BE2C (cell line): ENCODE data around the gene C11orf21.

Experiments used
- DNase-seq: peaks from one replicate; pipeline ENCODE4 v3.0.0-alpha.2; 2020
- H3K27me3 ChIP-seq: fragments of 250-450 bp; sonication (Bioruptor Pico); 2 replicates; pipeline ENCODE4 v1.5.1; 2020; ENCODE audit warnings: mild to moderate bottlenecking
- H3K36me3 ChIP-seq: fragments of 250-450 bp; sonication (Bioruptor Pico); 2 replicates; pipeline ENCODE4 v1.5.1; 2020; ENCODE audit warnings: mild to moderate bottlenecking
- H3K4me1 ChIP-seq: fragments of 250-450 bp; sonication (Bioruptor Pico); 2 replicates; pipeline ENCODE4 v1.5.1; 2020
- H3K4me3 ChIP-seq: 2 replicates; pipeline ENCODE4 v1.5.1; 2011; ENCODE audit warnings: low read depth, low read length
- H3K9me3 ChIP-seq: fragments of 250-450 bp; sonication (Bioruptor Pico); 2 replicates; pipeline ENCODE4 v1.5.1; 2020
- TF ChIP-seq, protein P1 (sequence below): IDR thresholded peaks from 2 replicates; pipeline ENCODE4 v1.5.1; 2012; ENCODE audit warnings: mild to moderate bottlenecking, low read depth, low read length

The C11orf21 gene

DNA sequence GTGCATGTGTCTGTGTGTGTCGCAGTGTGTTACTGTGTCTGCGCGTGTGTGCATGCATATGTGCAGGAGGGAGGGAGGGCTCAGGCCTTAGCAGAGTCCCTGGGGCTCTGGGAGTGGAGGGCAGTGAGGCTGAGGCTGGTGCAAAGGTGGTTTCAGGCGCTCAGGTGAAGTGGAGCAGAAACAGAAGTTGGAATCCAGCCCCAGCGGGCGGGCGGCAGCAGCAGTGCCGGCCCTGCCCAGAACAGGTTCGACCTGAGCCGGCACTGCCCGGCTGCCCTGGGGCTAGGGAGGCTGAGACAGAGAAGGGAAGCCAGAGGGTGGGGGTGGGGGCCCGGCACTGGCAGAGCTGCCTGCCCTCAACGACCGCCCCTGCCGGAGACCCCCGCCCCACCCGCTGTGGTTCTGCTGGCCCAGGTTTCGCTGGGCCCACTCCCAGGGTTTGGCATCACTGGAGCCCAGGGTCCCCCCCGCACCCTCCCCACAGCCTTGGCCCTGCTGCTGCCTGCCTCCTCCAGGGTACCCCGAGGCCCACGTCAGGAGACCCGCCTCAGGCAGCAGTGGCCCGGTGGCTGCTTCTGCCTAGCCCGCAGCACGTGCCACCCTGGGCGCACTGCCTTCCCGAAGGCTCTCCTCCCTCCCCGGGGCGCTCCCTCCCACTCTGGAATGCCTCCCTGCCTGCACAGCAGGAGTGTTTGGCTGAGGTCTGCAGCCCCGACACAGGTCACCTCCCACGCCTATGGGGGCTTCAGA, 44.6 kb downstream of the C11orf21 start:
- Histone ChIP-seq H3K36me3 (no peaks in the 10 kb centered on the region), H3K27me3 (no peaks in the 10 kb centered on the region), H3K4me1 (no peaks in the 10 kb centered on the region), H3K4me3 (no peak overlapping the region), H3K9me3 (no peaks in the 10 kb centered on the region)
- no peak for DNase-seq
- TF ChIP-seq, protein P1, sequence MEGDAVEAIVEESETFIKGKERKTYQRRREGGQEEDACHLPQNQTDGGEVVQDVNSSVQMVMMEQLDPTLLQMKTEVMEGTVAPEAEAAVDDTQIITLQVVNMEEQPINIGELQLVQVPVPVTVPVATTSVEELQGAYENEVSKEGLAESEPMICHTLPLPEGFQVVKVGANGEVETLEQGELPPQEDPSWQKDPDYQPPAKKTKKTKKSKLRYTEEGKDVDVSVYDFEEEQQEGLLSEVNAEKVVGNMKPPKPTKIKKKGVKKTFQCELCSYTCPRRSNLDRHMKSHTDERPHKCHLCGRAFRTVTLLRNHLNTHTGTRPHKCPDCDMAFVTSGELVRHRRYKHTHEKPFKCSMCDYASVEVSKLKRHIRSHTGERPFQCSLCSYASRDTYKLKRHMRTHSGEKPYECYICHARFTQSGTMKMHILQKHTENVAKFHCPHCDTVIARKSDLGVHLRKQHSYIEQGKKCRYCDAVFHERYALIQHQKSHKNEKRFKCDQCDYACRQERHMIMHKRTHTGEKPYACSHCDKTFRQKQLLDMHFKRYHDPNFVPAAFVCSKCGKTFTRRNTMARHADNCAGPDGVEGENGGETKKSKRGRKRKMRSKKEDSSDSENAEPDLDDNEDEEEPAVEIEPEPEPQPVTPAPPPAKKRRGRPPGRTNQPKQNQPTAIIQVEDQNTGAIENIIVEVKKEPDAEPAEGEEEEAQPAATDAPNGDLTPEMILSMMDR, result no peak

GRCh38 chr11:2256293-2256913, 45.3 kb downstream of the C11orf21 start:
- TF ChIP-seq, protein P1, result no peak
- Histone ChIP-seq H3K27me3 (no peaks in the 10 kb centered on the region), H3K9me3 (no peaks in the 10 kb centered on the region), H3K4me3 (no peak overlapping the region), H3K36me3 (no peaks in the 10 kb centered on the region), H3K4me1 (no peaks in the 10 kb centered on the region)
- DNase-seq, result no peak

DNA sequence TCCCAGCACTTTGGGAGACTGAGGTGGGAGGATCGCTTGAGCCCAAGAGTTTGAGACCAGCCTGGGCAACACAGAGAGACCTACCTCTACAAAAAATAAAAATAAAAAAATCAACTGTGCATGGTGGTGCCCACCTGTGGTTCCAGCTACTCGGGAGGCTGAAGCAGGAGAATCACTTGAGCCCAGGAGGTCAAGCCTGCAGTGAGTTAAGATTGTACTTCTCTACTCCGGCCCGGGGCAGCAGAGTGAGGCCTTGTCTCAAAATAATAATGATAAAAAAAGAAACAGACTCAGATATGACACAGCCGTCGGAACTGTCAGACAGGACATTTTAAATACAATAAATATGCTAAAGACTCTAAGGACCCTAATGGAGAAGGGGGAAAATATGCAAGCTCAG, 49.7 kb downstream of the C11orf21 start:
- no peaks in the 10 kb centered on the region for H3K36me3 ChIP-seq
- TF ChIP-seq, protein P1, result no peak
- no peaks in the 10 kb centered on the region for H3K9me3 ChIP-seq
- no peak for DNase-seq
- H3K27me3 ChIP-seq, result no peaks in the 10 kb centered on the region
- H3K4me1 ChIP-seq, result no peaks in the 10 kb centered on the region
- H3K4me3 ChIP-seq, result no peak overlapping the region

- Histone ChIP-seq H3K4me1 (no peaks in the 10 kb centered on the region), H3K36me3 (no peaks in the 10 kb centered on the region), H3K27me3 (no peaks in the 10 kb centered on the region), H3K4me3 (no peak overlapping the region), H3K9me3 (no peaks in the 10 kb centered on the region)
- TF ChIP-seq, protein P1, result no peak
- no peak for DNase-seq
Measured at GRCh38 chr11:2251138-2251537, 50.6 kb downstream of the C11orf21 start.

DNA sequence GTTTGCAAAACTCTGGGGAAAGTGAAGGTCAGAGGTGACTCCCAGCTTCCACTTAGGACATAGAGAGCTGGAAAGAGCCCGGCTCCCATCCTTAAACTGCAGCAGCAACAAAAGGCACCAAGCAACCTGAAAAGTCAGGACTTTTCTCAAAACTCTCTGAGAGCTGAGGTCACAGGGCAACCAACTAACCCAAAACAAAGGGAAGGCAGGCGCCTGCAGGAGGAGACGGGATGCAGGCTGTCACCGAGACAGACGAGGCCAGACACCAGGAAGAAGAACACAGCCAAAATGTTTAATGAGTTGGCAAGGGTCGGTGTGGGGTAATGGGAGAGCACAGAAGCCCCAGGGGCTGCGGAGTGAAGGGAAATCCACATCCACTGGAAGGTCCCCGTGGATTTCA, 51.2 kb downstream of the C11orf21 start:
- H3K9me3 ChIP-seq, result no peaks in the 10 kb centered on the region
- no peak for DNase-seq
- no peaks in the 10 kb centered on the region for H3K4me1 ChIP-seq
- no peaks in the 10 kb centered on the region for H3K27me3 ChIP-seq
- no peaks in the 10 kb centered on the region for H3K36me3 ChIP-seq
- TF ChIP-seq, protein P1, result no peak
- no peak overlapping the region for H3K4me3 ChIP-seq

DNA sequence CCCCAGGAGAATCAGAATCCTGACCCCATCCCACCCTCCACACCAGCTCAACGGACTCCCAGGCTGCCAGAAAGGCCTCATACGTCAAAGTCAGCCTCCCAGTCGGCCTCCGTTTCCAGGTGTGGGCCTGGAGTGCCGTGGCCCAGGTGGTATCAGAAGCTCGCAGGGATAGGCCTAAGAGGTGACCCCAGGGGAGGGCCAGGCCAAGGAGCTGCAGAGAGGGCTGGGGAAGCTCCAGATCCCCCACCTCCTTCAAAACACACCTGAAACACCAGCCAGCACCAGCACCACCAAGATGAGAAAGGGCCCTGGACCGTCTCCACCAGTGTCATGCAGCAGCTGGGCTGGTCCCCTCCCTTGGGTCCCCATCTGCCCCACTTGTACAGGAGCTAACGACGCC, 51.7 kb downstream of the C11orf21 start:
- no peak for DNase-seq
- Histone ChIP-seq H3K36me3 (no peaks in the 10 kb centered on the region), H3K9me3 (no peaks in the 10 kb centered on the region), H3K4me3 (no peak overlapping the region), H3K27me3 (no peaks in the 10 kb centered on the region), H3K4me1 (no peaks in the 10 kb centered on the region)
- TF ChIP-seq, protein P1, result no peak
